ENCODE results near the gene SOCS7.
A peak's percentile ranks its signal among the peaks of the same experiment; 100 is the strongest.

Gene SOCS7

GRCh38 chr17:38345743-38346142, 5.9 kb upstream of the SOCS7 start:
- Mint-ChIP-seq H3K36me3 (no peaks in the 10 kb centered on the region), H3K27me3 (peaks cover 30% of the 10 kb centered on the region), H3K4me1 (peaks cover 8% of the 10 kb centered on the region), H3K9me3 (no peaks in the 10 kb centered on the region), H3K27ac (no peak overlapping the region), H3K4me3 (no peak overlapping the region)
- ATAC-seq, result no peak

- H3K4me1 Mint-ChIP-seq, result peaks cover 29% of the 10 kb centered on the region
- H3K27ac Mint-ChIP-seq, result peak overlapping the region; percentile 30
- peak; percentile 71 for ATAC-seq
- peaks cover 11% of the 10 kb centered on the region for H3K27me3 Mint-ChIP-seq
- H3K9me3 Mint-ChIP-seq, result no peaks in the 10 kb centered on the region
- H3K36me3 Mint-ChIP-seq, result no peaks in the 10 kb centered on the region
- H3K4me3 Mint-ChIP-seq, result no peak overlapping the region
These were observed 2.4 kb upstream of the SOCS7 start for GRCh38 chr17:38349097-38349730.

GRCh38 chr17:38350035-38350434, 1.6 kb upstream of the SOCS7 start:
- H3K27ac Mint-ChIP-seq, result peak overlapping the region; percentile 30
- H3K4me3 Mint-ChIP-seq, result no peak overlapping the region
- no peak for ATAC-seq
- H3K36me3 Mint-ChIP-seq, result no peaks in the 10 kb centered on the region
- peaks cover 6% of the 10 kb centered on the region for H3K27me3 Mint-ChIP-seq
- H3K4me1 Mint-ChIP-seq, result peaks cover 37% of the 10 kb centered on the region
- H3K9me3 Mint-ChIP-seq, result no peaks in the 10 kb centered on the region

GRCh38 chr17:38352245-38353085, 821 bp downstream of the SOCS7 start:
- ATAC-seq, result no peak
- Mint-ChIP-seq H3K36me3 (peaks cover 6% of the 10 kb centered on the region), H3K9me3 (no peaks in the 10 kb centered on the region), H3K27ac (no peak overlapping the region), H3K4me1 (peaks cover 54% of the 10 kb centered on the region), H3K4me3 (peak overlapping the region; percentile 78), H3K27me3 (no peaks in the 10 kb centered on the region)

GRCh38 chr17:38353086-38353604, 1.5 kb downstream of the SOCS7 start:
- ATAC-seq, result no peak

GRCh38 chr17:38353668-38354067, 2.0 kb downstream of the SOCS7 start:
- no peaks in the 10 kb centered on the region for H3K9me3 Mint-ChIP-seq
- peaks cover 66% of the 10 kb centered on the region for H3K4me1 Mint-ChIP-seq
- peaks cover 6% of the 10 kb centered on the region for H3K36me3 Mint-ChIP-seq
- ATAC-seq, result no peak
- no peak overlapping the region for H3K27ac Mint-ChIP-seq
- H3K4me3 Mint-ChIP-seq, result peak overlapping the region; percentile 78
- no peaks in the 10 kb centered on the region for H3K27me3 Mint-ChIP-seq

More at GRCh38 chr17:38353086-38353604, 1.5 kb downstream of the SOCS7 start:
- Mint-ChIP-seq H3K27me3 (no peaks in the 10 kb centered on the region), H3K4me3 (peak overlapping the region; percentile 78), H3K27ac (no peak overlapping the region), H3K4me1 (peaks cover 61% of the 10 kb centered on the region), H3K36me3 (peaks cover 6% of the 10 kb centered on the region), H3K9me3 (no peaks in the 10 kb centered on the region)

GRCh38 chr17:38354466-38354865, 2.8 kb downstream of the SOCS7 start:
- no peak overlapping the region for H3K27ac Mint-ChIP-seq
- H3K4me3 Mint-ChIP-seq, result no peak overlapping the region
- no peaks in the 10 kb centered on the region for H3K9me3 Mint-ChIP-seq
- ATAC-seq, result no peak
- H3K4me1 Mint-ChIP-seq, result peaks cover 60% of the 10 kb centered on the region
- H3K27me3 Mint-ChIP-seq, result no peaks in the 10 kb centered on the region
- peaks cover 6% of the 10 kb centered on the region for H3K36me3 Mint-ChIP-seq

GRCh38 chr17:38355251-38355650, 3.6 kb downstream of the SOCS7 start:
- Mint-ChIP-seq H3K9me3 (no peaks in the 10 kb centered on the region), H3K36me3 (peaks cover 6% of the 10 kb centered on the region), H3K27me3 (no peaks in the 10 kb centered on the region), H3K4me3 (no peak overlapping the region), H3K4me1 (peaks cover 60% of the 10 kb centered on the region), H3K27ac (no peak overlapping the region)
- ATAC-seq, result no peak

- no peaks in the 10 kb centered on the region for H3K27me3 Mint-ChIP-seq
- H3K9me3 Mint-ChIP-seq, result no peaks in the 10 kb centered on the region
- no peak for ATAC-seq
- H3K4me1 Mint-ChIP-seq, result peaks cover 54% of the 10 kb centered on the region
- H3K36me3 Mint-ChIP-seq, result peaks cover 6% of the 10 kb centered on the region
- H3K27ac Mint-ChIP-seq, result no peak overlapping the region
- no peak overlapping the region for H3K4me3 Mint-ChIP-seq
These were observed 6.0 kb downstream of the SOCS7 start for GRCh38 chr17:38357486-38358123.

GRCh38 chr17:38358586-38359513, 7.2 kb downstream of the SOCS7 start:
- Mint-ChIP-seq H3K4me3 (no peak overlapping the region), H3K4me1 (peaks cover 42% of the 10 kb centered on the region), H3K27ac (no peak overlapping the region), H3K36me3 (peaks cover 6% of the 10 kb centered on the region), H3K9me3 (no peaks in the 10 kb centered on the region), H3K27me3 (no peaks in the 10 kb centered on the region)
- ATAC-seq, result no peak

GRCh38 chr17:38361694-38362465, 10.2 kb downstream of the SOCS7 start:
- H3K9me3 Mint-ChIP-seq, result no peaks in the 10 kb centered on the region
- ATAC-seq, result no peak
- no peaks in the 10 kb centered on the region for H3K27me3 Mint-ChIP-seq
- peaks cover 19% of the 10 kb centered on the region for H3K4me1 Mint-ChIP-seq
- no peak overlapping the region for H3K27ac Mint-ChIP-seq
- H3K36me3 Mint-ChIP-seq, result peaks cover 14% of the 10 kb centered on the region
- no peak overlapping the region for H3K4me3 Mint-ChIP-seq

- no peak for ATAC-seq
- Mint-ChIP-seq H3K4me1 (peaks cover 7% of the 10 kb centered on the region), H3K9me3 (no peaks in the 10 kb centered on the region), H3K27ac (no peak overlapping the region), H3K36me3 (peaks cover 18% of the 10 kb centered on the region), H3K27me3 (no peaks in the 10 kb centered on the region), H3K4me3 (no peak overlapping the region)
These were observed 11.4 kb downstream of the SOCS7 start for GRCh38 chr17:38363016-38363415.

- H3K36me3 Mint-ChIP-seq, result peaks cover 32% of the 10 kb centered on the region
- no peak for ATAC-seq
- no peak overlapping the region for H3K4me3 Mint-ChIP-seq
These were observed 13.1 kb downstream of the SOCS7 start for GRCh38 chr17:38364741-38365140.

More at GRCh38 chr17:38364741-38365140, 13.1 kb downstream of the SOCS7 start:
- Mint-ChIP-seq H3K27ac (no peak overlapping the region), H3K9me3 (no peaks in the 10 kb centered on the region), H3K27me3 (no peaks in the 10 kb centered on the region), H3K4me1 (no peaks in the 10 kb centered on the region)
